GM12878 (cell line): ENCODE measurements around the gene ARMC2. TPM values are rescaled to one million over a fixed set of nuclear protein-coding genes. Genes with fewer than 3 reads are reported as not detected.

ENCODE experiments used
- ATAC-seq: fragments of 200-7000 bp; cut with Tn5 transposase; 3 replicates; pipeline ENCODE4 v1.9.1; 2020; ENCODE audit warnings: mild to moderate bottlenecking, moderate library complexity
- BruUV-seq: library from RNA; stranded (reverse); fragments of 400-500 nt; replicated peaks from 2 replicates; lab custom pipeline; 2021; lab: Mats Ljungman, UMichigan
- CTCF ChIA-PET: fragments of 300-600 bp; sonication (Branson Sonifier 250); formaldehyde crosslinking; extraction: SDS; loops from one replicate; lab custom pipeline; 2021; ENCODE audit warnings: inconsistent platforms; lab: Yijun Ruan, JAX
- POLR2A ChIA-PET: fragments of 350-600 bp; formaldehyde crosslinking; extraction: SDS; loops from one replicate; lab custom pipeline; 2021; ENCODE audit warnings: inconsistent platforms; lab: Charles Lee
- RAD21 ChIA-PET: fragments of 300-600 bp; sonication (Branson Sonifier 250); formaldehyde crosslinking; loops from one replicate; lab custom pipeline; 2023; ENCODE audit warnings: antibody characterized with exemption; ENCODE audit not compliant: unreplicated experiment; lab: Charles Lee
- SMC1A ChIA-PET: fragments of 300-600 bp; sonication (Branson Sonifier 250); formaldehyde crosslinking; loops from one replicate; lab custom pipeline; 2023; ENCODE audit not compliant: unreplicated experiment, uncharacterized antibody; lab: Charles Lee
- DNase-seq: peaks from one replicate; pipeline ENCODE4 v3.0.0-alpha.2; 2011; ENCODE audit warnings: low read depth, low spot score
- FAIRE-seq: peaks from 3 replicates; lab custom pipeline; 2011; peaks lifted over from hg19 to GRCh38; lab: Jason Lieb, UNC
- H2AFZ ChIP-seq: 2 replicates; pipeline ENCODE4 v1.6.0; 2011; ENCODE audit warnings: low read depth, low read length, control low read depth; ENCODE audit not compliant: control insufficient read depth
- H3K27ac ChIP-seq: 2 replicates; pipeline ENCODE4 v1.5.1; 2011; ENCODE audit warnings: control low read depth; ENCODE audit not compliant: control insufficient read depth, insufficient read depth
- H3K27me3 ChIP-seq, 2 experiments: replicated peaks in 1 of 2; 2 replicates each; pipeline versions ENCODE4 v1.6.0 to v1.6.1; 2011; ENCODE audit warnings: low read length in 1 of 2; ENCODE audit not compliant: control insufficient read depth in 2 of 2, insufficient read depth in 2 of 2
- H3K36me3 ChIP-seq, 2 experiments: 2 replicates each; pipeline ENCODE4 v1.5.1; 2011; ENCODE audit warnings: low read length in 1 of 2; ENCODE audit not compliant: control insufficient read depth in 2 of 2, insufficient read depth in 2 of 2
- H3K4me1 ChIP-seq: 2 replicates; pipeline ENCODE4 v1.6.1; 2011; ENCODE audit warnings: mild to moderate bottlenecking, low read length, moderate library complexity, mixed read lengths; ENCODE audit not compliant: control insufficient read depth, insufficient read depth
- H3K4me2 ChIP-seq: 2 replicates; pipeline ENCODE4 v1.6.0; 2011; ENCODE audit warnings: control low read depth; ENCODE audit not compliant: control insufficient read depth, insufficient read depth
- H3K4me3 ChIP-seq: fragments of 200-600 bp; sonication (generic); 2 replicates; pipeline ENCODE4 v1.5.1; 2016
- H3K79me2 ChIP-seq: 2 replicates; pipeline ENCODE4 v1.6.0; 2011; ENCODE audit warnings: low read length; ENCODE audit not compliant: control insufficient read depth, insufficient read depth
- H3K9ac ChIP-seq: 2 replicates; pipeline ENCODE4 v1.8.0; 2011; ENCODE audit warnings: low read length, control low read depth, mixed read lengths; ENCODE audit not compliant: control insufficient read depth, insufficient read depth
- H3K9me3 ChIP-seq: replicated peaks from 3 replicates; pipeline ENCODE4 v1.5.1; 2011; ENCODE audit warnings: mild to moderate bottlenecking, low read length; ENCODE audit not compliant: control insufficient read depth, insufficient read depth
- H4K20me1 ChIP-seq: 2 replicates; pipeline ENCODE4 v1.6.0; 2011; ENCODE audit not compliant: control insufficient read depth, insufficient read depth
- BMI1 ChIP-seq: fragments of 450-650 bp; IDR thresholded peaks from 2 replicates; pipeline ENCODE4 v1.6.1; 2016; ENCODE audit warnings: mild to moderate bottlenecking, moderate library complexity, borderline replicate concordance
- EED ChIP-seq: sonication (generic); IDR thresholded peaks from 2 replicates; pipeline ENCODE4 v1.6.1; 2016; ENCODE audit warnings: antibody characterized with exemption, low read depth
- LARP7 ChIP-seq: fragments of 450-650 bp; IDR thresholded peaks from 2 replicates; pipeline ENCODE4 v1.6.1; 2017; ENCODE audit warnings: mild to moderate bottlenecking
- MYC ChIP-seq: IDR thresholded peaks from 2 replicates; pipeline ENCODE4 v1.6.1; 2011; ENCODE audit warnings: mild to moderate bottlenecking, low read length, moderate library complexity, inconsistent platforms; ENCODE audit not compliant: insufficient read depth, insufficient replicate concordance, insufficient read length, severe bottlenecking
- NFYA ChIP-seq: IDR thresholded peaks from 2 replicates; pipeline ENCODE4 v1.6.1; 2011; ENCODE audit warnings: low read depth, mild to moderate bottlenecking, low read length, improper control_type of control experiment, borderline replicate concordance
- RAD21 ChIP-seq: IDR thresholded peaks from 2 replicates; pipeline ENCODE4 v1.6.1; 2011; ENCODE audit warnings: mild to moderate bottlenecking, low read depth, low read length, moderate library complexity; ENCODE audit not compliant: insufficient read depth
- RCOR1 ChIP-seq: conservative IDR thresholded peaks from 2 replicates; pipeline ENCODE4 v1.6.1; 2012; ENCODE audit warnings: low read depth, low read length, improper control_type of control experiment
- SRF ChIP-seq, 2 experiments: IDR thresholded peaks; 2 replicates each; pipeline ENCODE4 v1.6.1; 2011; ENCODE audit warnings: low read depth in 2 of 2, low read length in 2 of 2, mild to moderate bottlenecking in 1 of 2, moderate library complexity in 1 of 2
- WGBS: methylation state at CpG from one replicate; pipeline ENCODE4 v1.1.6; 2016; ENCODE audit warnings: low lambda C conversion rate; ENCODE audit not compliant: insufficient replicate concordance, insufficient coverage; ENCODE audit errors: missing lambda C conversion rate; 5-methylcytosine and 5-hydroxymethylcytosine counted together
- in situ Hi-C: fragments of 300-500 bp; cut with MboI; formaldehyde crosslinking; loops from 9 replicates; pipeline ENCODE4 v1.14.3; 2018; ENCODE audit warnings: mixed read lengths
- intact Hi-C: fragments of 100-400 bp; cut with micrococcal nuclease; formaldehyde crosslinking; loops from one replicate; pipeline ENCODE4 v1.14.2; 2022; ENCODE audit not compliant: unreplicated experiment
- polyA plus RNA-seq, 11 experiments: library from polyadenylated mRNA; depleted of rRNA in 4 of 11; unstranded in 6 of 11; stranded (reverse) in 5 of 11; fragments of >200 nt; fragmentation: Nextera tagmentation in 4 of 11; fragmentation: Illumina TruSeq in 1 of 11; extraction: Ambion mirVana in 4 of 11; extraction: Trizol in 1 of 11; gene quantifications; 1 replicate in 1 of 11; 2 replicates in 10 of 11; pipeline versions ENCODE4 v1.2.1 to v1.2.3, GENCODE V29; 2011 to 2016; ENCODE audit warnings: inconsistent platforms in 2 of 11, missing spikeins in 2 of 11, low read depth in 1 of 11
- total RNA-seq, 4 experiments: library from RNA; depleted of rRNA in 3 of 4; stranded (reverse); fragments of >200 nt in 3 of 4; fragmentation: Illumina TruSeq in 1 of 4; extraction: Trizol in 1 of 4; gene quantifications; 2 replicates each; pipeline versions ENCODE4 v1.2.1 to v1.2.3, GENCODE V29; 2013 to 2021
- TF ChIP-seq, protein P1 (sequence below): fragments of 450-650 bp; formaldehyde crosslinking; IDR thresholded peaks from 2 replicates; pipeline ENCODE4 v1.4.0; 2022; ENCODE audit warnings: mild to moderate bottlenecking, moderate library complexity
- TF ChIP-seq, protein P2 (sequence below): fragments of 450-650 bp; IDR thresholded peaks from 2 replicates; pipeline ENCODE4 v1.6.1; 2017; ENCODE audit warnings: mild to moderate bottlenecking, moderate library complexity

ARMC2 gene
- total and polyA plus RNA-seq, 10 of the 15 experiments (the other 5 are each of a cell fraction or from before 2014, with no cell fraction given), result 0.06 to 0.33 (median 0.21) TPM; not detected in 5

DNA sequence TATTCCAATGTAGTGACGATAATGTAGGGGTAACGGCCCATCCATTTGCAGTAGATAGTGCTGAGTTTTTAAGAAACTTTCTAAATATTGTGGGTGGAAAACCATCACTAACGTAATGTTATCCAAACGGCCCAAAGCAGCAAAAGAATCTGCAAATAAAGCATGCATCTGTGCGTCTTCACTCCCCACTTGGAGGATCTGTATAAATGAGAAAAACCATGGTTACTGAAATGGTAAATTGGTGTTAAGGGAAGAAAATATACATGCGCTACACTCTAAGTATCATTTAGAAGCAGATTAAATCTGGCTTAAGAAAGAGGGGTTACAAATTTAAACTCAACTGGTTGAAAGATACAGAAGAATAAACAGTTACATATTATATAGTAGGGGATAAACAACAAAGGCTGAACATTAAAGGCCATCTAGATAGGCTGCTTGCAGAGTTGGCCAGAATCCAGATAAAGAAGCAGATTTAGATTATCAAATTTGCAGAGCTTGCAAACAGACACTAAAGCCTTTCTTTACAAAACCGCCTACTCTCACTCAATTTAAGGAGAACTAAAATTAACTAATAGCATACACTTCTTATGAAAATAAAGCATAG is 153.2 kb downstream of the ARMC2 start (continued):
- TF ChIP-seq MYC (no peak), RCOR1 (no peak)

DNA sequence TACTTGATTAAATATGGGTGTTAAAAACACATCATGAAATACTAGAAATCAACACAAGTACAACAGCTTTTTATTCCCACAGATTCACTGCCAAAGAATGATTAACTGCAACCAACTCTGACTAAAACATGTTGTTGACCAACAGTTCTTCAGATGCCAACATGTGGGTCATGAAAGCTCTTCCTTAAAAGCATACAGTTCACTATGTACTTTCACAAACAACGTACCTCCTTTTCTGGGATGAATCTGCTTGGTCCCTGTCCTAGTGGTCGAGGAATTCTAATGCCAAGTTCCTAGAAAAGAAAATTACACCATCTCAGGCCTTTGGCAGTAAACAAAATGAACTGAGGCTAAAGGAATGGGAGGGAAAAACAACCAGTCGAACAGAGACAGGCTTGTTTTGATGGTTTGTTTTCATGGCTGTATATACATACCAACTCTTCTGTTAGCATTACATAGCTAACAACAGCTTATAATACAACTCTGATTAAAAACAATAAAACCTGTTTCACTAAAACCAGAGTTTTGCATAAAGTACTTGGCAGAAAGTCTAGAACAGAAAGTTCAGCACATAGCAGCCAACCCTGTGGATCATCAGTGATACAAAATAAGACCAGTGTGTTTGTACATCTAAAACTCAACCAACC is 154.0 kb downstream of the ARMC2 start:
- WGBS, result 60% methylated on average over 3 of the region's 3 CpGs
- Histone ChIP-seq H3K79me2 (no peaks in the 10 kb centered on the region), H3K27ac (no peak overlapping the region), H4K20me1 (no peaks in the 10 kb centered on the region), H3K9me3 (no peaks in the 10 kb centered on the region), H2AFZ (no peak overlapping the region), H3K4me3 (no peak overlapping the region), H3K4me1 (no peaks in the 10 kb centered on the region), H3K4me2 (no peak overlapping the region), H3K27me3 (peaks cover 0 to 5% of the 10 kb centered on the region in 2 experiments; a peak in 1 of 4 replicates), H3K36me3 (no peaks in the 10 kb centered on the region), H3K9ac (no peak overlapping the region)
- SMC1A ChIA-PET, result no interaction called here
- CTCF ChIA-PET, result no interaction called here
- intact Hi-C loops (no loop called here), in situ Hi-C loops (no loop called here)
- DNase-seq (no peak), FAIRE-seq (no peak), ATAC-seq (no peak)
- RAD21 ChIA-PET, result no interaction called here
- TF ChIP-seq RAD21, result no peak
- no peak for TF ChIP-seq NFYA
- TF ChIP-seq, protein P1, sequence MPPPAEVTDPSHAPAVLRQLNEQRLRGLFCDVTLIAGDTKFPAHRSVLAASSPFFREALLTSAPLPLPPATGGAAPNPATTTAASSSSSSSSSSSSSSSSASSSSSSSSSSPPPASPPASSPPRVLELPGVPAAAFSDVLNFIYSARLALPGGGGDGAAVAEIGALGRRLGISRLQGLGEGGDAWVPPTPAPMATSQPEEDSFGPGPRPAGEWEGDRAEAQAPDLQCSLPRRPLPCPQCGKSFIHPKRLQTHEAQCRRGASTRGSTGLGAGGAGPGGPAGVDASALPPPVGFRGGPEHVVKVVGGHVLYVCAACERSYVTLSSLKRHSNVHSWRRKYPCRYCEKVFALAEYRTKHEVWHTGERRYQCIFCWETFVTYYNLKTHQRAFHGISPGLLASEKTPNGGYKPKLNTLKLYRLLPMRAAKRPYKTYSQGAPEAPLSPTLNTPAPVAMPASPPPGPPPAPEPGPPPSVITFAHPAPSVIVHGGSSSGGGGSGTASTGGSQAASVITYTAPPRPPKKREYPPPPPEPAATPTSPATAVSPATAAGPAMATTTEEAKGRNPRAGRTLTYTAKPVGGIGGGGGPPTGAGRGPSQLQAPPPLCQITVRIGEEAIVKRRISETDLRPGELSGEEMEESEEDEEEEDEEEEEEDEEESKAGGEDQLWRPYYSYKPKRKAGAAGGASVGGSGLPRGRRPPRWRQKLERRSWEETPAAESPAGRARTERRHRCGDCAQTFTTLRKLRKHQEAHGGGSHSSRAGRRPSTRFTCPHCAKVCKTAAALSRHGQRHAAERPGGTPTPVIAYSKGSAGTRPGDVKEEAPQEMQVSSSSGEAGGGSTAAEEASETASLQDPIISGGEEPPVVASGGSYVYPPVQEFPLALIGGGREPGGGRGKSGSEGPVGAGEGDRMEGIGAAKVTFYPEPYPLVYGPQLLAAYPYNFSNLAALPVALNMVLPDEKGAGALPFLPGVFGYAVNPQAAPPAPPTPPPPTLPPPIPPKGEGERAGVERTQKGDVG (CRISPR knock-in tag), result no peak
- no peak for TF ChIP-seq LARP7
- TF ChIP-seq BMI1, result no peak
- no peak for TF ChIP-seq SRF (IDR thresholded peaks at IDR 0.05; ENCODE audit: low read depth in 2 of 2, low read length in 2 of 2)
- TF ChIP-seq, protein P2, sequence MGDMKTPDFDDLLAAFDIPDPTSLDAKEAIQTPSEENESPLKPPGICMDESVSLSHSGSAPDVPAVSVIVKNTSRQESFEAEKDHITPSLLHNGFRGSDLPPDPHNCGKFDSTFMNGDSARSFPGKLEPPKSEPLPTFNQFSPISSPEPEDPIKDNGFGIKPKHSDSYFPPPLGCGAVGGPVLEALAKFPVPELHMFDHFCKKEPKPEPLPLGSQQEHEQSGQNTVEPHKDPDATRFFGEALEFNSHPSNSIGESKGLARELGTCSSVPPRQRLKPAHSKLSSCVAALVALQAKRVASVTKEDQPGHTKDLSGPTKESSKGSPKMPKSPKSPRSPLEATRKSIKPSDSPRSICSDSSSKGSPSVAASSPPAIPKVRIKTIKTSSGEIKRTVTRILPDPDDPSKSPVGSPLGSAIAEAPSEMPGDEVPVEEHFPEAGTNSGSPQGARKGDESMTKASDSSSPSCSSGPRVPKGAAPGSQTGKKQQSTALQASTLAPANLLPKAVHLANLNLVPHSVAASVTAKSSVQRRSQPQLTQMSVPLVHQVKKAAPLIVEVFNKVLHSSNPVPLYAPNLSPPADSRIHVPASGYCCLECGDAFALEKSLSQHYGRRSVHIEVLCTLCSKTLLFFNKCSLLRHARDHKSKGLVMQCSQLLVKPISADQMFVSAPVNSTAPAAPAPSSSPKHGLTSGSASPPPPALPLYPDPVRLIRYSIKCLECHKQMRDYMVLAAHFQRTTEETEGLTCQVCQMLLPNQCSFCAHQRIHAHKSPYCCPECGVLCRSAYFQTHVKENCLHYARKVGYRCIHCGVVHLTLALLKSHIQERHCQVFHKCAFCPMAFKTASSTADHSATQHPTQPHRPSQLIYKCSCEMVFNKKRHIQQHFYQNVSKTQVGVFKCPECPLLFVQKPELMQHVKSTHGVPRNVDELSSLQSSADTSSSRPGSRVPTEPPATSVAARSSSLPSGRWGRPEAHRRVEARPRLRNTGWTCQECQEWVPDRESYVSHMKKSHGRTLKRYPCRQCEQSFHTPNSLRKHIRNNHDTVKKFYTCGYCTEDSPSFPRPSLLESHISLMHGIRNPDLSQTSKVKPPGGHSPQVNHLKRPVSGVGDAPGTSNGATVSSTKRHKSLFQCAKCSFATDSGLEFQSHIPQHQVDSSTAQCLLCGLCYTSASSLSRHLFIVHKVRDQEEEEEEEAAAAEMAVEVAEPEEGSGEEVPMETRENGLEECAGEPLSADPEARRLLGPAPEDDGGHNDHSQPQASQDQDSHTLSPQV, result no peak
- TF ChIP-seq EED, result no peak
- POLR2A ChIA-PET, result interaction anchor here (0.6 kb wide), 1 partner anchor 756 kb away, joined by 6 read pairs; no protein-coding TSS in a partner anchor
- BruUV-seq, result no TSS peak
